ENCODE data around the gene POU4F3. TPM values are rescaled to one million over a fixed set of nuclear protein-coding genes. Genes with fewer than 3 reads are reported as not detected.

The POU4F3 gene
- total RNA-seq, 1 donor: not detected

DNA sequence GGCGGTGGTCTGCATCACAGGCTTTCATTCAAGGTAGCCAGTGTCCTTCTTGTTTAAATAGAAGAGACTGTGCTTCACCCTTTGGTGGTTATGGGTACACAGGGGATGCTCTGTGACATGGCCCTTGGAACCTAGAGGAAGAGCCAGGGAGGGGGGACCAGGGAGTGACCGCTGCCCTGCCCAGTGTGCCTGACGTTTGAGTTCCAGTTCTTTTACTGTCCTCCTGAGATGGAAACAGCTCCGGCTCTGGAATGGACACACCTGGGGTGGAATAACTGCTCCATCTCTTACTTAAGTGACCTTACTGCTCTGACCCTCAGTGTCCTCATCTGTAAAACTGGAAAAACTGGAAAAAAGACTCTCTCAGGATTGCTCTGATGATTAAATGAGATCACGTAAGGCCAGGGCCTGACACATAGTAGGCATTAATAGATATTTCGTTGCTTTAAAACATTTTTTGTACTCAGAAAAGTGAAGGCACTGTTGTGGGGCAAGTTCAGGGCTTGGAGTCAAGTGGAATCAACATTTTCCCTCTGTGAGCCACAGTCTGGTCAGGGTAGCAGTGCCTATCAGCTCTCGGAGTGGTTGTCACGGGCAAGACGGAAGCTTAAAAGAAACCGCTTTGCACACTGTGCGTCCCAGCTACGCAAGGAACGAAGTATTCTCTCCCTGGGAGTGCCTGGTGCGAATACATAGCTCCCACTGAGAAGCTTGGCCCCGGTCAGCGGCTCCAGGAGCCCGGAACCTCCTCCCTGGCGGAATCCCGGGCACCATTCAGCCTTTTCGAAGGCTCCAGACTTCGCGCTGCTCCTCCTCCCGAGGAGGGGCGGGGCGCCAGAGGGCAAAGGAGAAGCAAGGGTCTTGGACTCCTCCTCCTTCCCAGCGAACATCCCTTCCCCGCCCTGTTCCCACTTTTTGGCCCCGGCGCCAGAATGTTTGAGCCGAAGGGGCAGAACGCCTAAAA is 5.8 kb downstream of the POU4F3 start:
- DNase-seq (ENCODE audit: low read depth): no peak
- no peak for TF ChIP-seq CTCF (IDR thresholded peaks at IDR 0.05; ENCODE audit: insufficient read depth, low read depth, low read length)
- H3K4me3 ChIP-seq (ENCODE audit: low read depth, low read length): no peak overlapping the region

- DNase-seq (ENCODE audit: low read depth): no peak
- TF ChIP-seq CTCF (IDR thresholded peaks at IDR 0.05; ENCODE audit: insufficient read depth, low read depth, low read length): no peak
- H3K4me3 ChIP-seq (ENCODE audit: low read depth, low read length): no peak overlapping the region
These were observed 6.6 kb downstream of the POU4F3 start for GRCh38 chr5:146345240-146345577.

DNA sequence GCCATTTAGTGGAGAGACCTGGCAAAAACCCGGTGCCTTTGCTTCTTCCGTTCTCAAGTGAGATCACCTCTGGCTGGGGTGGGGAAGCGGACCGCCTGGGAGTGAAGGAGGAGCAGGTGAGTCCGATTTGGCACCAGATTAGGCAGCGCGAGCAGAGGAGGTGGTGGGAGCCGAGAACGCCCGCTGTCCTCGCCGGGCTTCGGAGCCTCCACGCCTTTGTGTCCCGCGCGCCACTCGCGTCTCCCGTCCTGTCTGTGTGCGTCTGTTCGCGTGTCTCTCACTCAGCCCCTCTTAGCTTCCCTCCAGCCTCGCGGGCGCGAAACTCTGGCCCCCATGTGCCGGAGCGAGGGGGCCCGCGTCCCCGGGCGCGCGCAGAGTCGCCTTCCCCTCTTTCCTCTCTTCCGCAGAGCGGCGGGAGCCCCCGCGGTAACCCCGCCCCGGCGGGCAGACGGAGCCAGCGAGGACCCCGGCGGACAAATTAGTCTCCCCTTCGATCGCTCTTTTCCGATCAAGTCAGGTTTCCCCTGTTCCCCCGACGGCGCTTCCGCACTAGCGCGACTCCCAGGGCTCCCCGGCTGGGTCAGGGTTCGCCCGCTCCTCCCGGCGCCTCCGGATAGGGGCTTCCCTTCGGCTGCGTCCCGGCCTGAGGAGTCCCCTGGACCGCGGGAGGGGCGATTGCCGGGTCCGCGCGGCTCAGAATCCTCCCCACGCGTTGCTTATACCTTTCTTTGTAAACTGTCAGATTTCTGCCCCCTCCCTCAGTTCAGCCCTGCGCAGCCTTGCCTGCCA is 7.1 kb downstream of the POU4F3 start:
- DNase-seq (ENCODE audit: low read depth): no peak
- no peak for TF ChIP-seq CTCF (IDR thresholded peaks at IDR 0.05; ENCODE audit: insufficient read depth, low read depth, low read length)
- no peak overlapping the region for H3K4me3 ChIP-seq (ENCODE audit: low read depth, low read length)

GRCh38 chr5:146357126-146357525 is 18.5 kb downstream of the POU4F3 start:
- DNase-seq (ENCODE audit: low read depth): no peak
- no peak for TF ChIP-seq CTCF (IDR thresholded peaks at IDR 0.05; ENCODE audit: insufficient read depth, low read depth, low read length)

GRCh38 chr5:146359836-146360235 is 21.2 kb downstream of the POU4F3 start:
- H3K4me3 ChIP-seq (ENCODE audit: low read depth, low read length): no peak overlapping the region
- DNase-seq (ENCODE audit: low read depth): no peak
- TF ChIP-seq CTCF (IDR thresholded peaks at IDR 0.05; ENCODE audit: insufficient read depth, low read depth, low read length): no peak

More at GRCh38 chr5:146357126-146357525, 18.5 kb downstream of the POU4F3 start:
- H3K4me3 ChIP-seq (ENCODE audit: low read depth, low read length): no peak overlapping the region

- no peak overlapping the region for H3K4me3 ChIP-seq (ENCODE audit: low read depth, low read length)
- DNase-seq (ENCODE audit: low read depth): no peak
- no peak for TF ChIP-seq CTCF (IDR thresholded peaks at IDR 0.05; ENCODE audit: insufficient read depth, low read depth, low read length)
These were observed 24.7 kb downstream of the POU4F3 start for GRCh38 chr5:146363161-146363874.
